ENCODE results near the gene MAMLD1.

Gene MAMLD1

GRCh38 chrX:150489359-150490015, 126.4 kb downstream of the MAMLD1 start:
- no peak overlapping the region for H3K4me3 ChIP-seq (ENCODE audit: insufficient read depth in 1 of 2, low read depth in 1 of 2, low read length in 2 of 2)
- 96% methylated on average over 4 of the region's 6 CpGs for WGBS

GRCh38 chrX:150495496-150495895, 132.4 kb downstream of the MAMLD1 start:
- H2BK15ac ChIP-seq (ENCODE audit: low read depth, poor library complexity, severe bottlenecking) = no peak overlapping the region
- no peak overlapping the region for H2AFZ ChIP-seq (ENCODE audit: low read depth, low read length)
- H3K27me3 ChIP-seq (ENCODE audit: control insufficient read depth in 1 of 2, insufficient read depth in 1 of 2, low read length in 2 of 2) = peaks cover 0 to 5% of the 10 kb centered on the region in 2 experiments
- no peak overlapping the region for H2AK5ac ChIP-seq (ENCODE audit: low read length, severe bottlenecking)
- H4K91ac ChIP-seq (ENCODE audit: low read length) = no peak overlapping the region
- no peak overlapping the region for H2BK5ac ChIP-seq (ENCODE audit: low read depth, low read length, poor library complexity, severe bottlenecking)
- no peak overlapping the region for H3K4me2 ChIP-seq (ENCODE audit: low read length, poor library complexity, severe bottlenecking)
- H3K9ac ChIP-seq (ENCODE audit: low read length) = no peak overlapping the region
- no peak overlapping the region for H2BK12ac ChIP-seq (ENCODE audit: low read length in 2 of 2)
- no peaks in the 10 kb centered on the region for H3K9me3 ChIP-seq (ENCODE audit: control insufficient read depth, low read length)
- no peak overlapping the region for H4K8ac ChIP-seq (ENCODE audit: low read length)
- no peak overlapping the region for H3K23ac ChIP-seq (ENCODE audit: low read length in 2 of 2)
- 100% methylated on average over 1 of the region's 4 CpGs for WGBS
- no peak for DNase-seq
- H3K36me3 ChIP-seq (ENCODE audit: control insufficient read depth in 1 of 2, insufficient read depth in 2 of 2, low read depth in 1 of 2, low read length in 2 of 2) = no peaks in the 10 kb centered on the region
- H3K18ac ChIP-seq (ENCODE audit: low read depth in 1 of 2, low read length in 2 of 2) = no peak overlapping the region
- H3K79me1 ChIP-seq (replicated peaks; ENCODE audit: low read length, poor library complexity, severe bottlenecking) = no peaks in the 10 kb centered on the region
- no peak overlapping the region for H3K4me3 ChIP-seq (ENCODE audit: insufficient read depth in 1 of 2, low read depth in 1 of 2, low read length in 2 of 2)
- H2BK120ac ChIP-seq (ENCODE audit: low read depth, low read length) = no peak overlapping the region
- no peak overlapping the region for H3K27ac ChIP-seq (ENCODE audit: low read length, poor library complexity, severe bottlenecking)
- H3K14ac ChIP-seq (ENCODE audit: low read length in 2 of 2) = no peak overlapping the region
- H3K4ac ChIP-seq (ENCODE audit: low read depth in 1 of 2, low read length in 2 of 2) = no peak overlapping the region
- no peaks in the 10 kb centered on the region for H3K4me1 ChIP-seq (ENCODE audit: control insufficient read depth, insufficient read depth, low read depth, low read length)

More at GRCh38 chrX:150489359-150490015, 126.4 kb downstream of the MAMLD1 start:
- H2AFZ ChIP-seq (ENCODE audit: low read depth, low read length) = no peak overlapping the region
- H3K4me1 ChIP-seq (ENCODE audit: control insufficient read depth, insufficient read depth, low read depth, low read length) = peaks cover 3% of the 10 kb centered on the region
- no peak overlapping the region for H3K4me2 ChIP-seq (ENCODE audit: low read length, poor library complexity, severe bottlenecking)
- no peak overlapping the region for H2BK15ac ChIP-seq (ENCODE audit: low read depth, poor library complexity, severe bottlenecking)
- H3K79me1 ChIP-seq (replicated peaks; ENCODE audit: low read length, poor library complexity, severe bottlenecking) = peaks cover 4% of the 10 kb centered on the region
- no peak overlapping the region for H3K9ac ChIP-seq (ENCODE audit: low read length)
- no peak for DNase-seq
- peaks cover 0 to 17% of the 10 kb centered on the region in 2 experiments for H3K27me3 ChIP-seq (ENCODE audit: control insufficient read depth in 1 of 2, insufficient read depth in 1 of 2, low read length in 2 of 2)
- no peak overlapping the region for H2BK5ac ChIP-seq (ENCODE audit: low read depth, low read length, poor library complexity, severe bottlenecking)
- peaks cover 2% of the 10 kb centered on the region for H3K9me3 ChIP-seq (ENCODE audit: control insufficient read depth, low read length)
- H4K8ac ChIP-seq (ENCODE audit: low read length) = no peak overlapping the region
- no peaks in the 10 kb centered on the region for H3K36me3 ChIP-seq (ENCODE audit: control insufficient read depth in 1 of 2, insufficient read depth in 2 of 2, low read depth in 1 of 2, low read length in 2 of 2)
- H3K14ac ChIP-seq (ENCODE audit: low read length in 2 of 2) = no peak overlapping the region
- H2BK12ac ChIP-seq (ENCODE audit: low read length in 2 of 2) = no peak overlapping the region
- peak overlapping the region; percentile 56 for H3K27ac ChIP-seq (ENCODE audit: low read length, poor library complexity, severe bottlenecking)
- no peak overlapping the region for H2BK120ac ChIP-seq (ENCODE audit: low read depth, low read length)
- H3K4ac ChIP-seq (ENCODE audit: low read depth in 1 of 2, low read length in 2 of 2) = no peak overlapping the region
- no peak overlapping the region for H3K23ac ChIP-seq (ENCODE audit: low read length in 2 of 2)
- H2AK5ac ChIP-seq (ENCODE audit: low read length, severe bottlenecking) = peak overlapping the region; percentile 75
- no peak overlapping the region for H3K18ac ChIP-seq (ENCODE audit: low read depth in 1 of 2, low read length in 2 of 2)
- H4K91ac ChIP-seq (ENCODE audit: low read length) = no peak overlapping the region

- Histone ChIP-seq H3K27me3 (ENCODE audit: control insufficient read depth in 1 of 2, insufficient read depth in 1 of 2, low read length in 2 of 2) (peaks cover 0 to 6% of the 10 kb centered on the region in 2 experiments), H3K23ac (ENCODE audit: low read length in 2 of 2) (no peak overlapping the region), H3K4me3 (ENCODE audit: insufficient read depth in 1 of 2, low read depth in 1 of 2, low read length in 2 of 2) (no peak overlapping the region), H3K18ac (ENCODE audit: low read depth in 1 of 2, low read length in 2 of 2) (no peak overlapping the region), H3K14ac (ENCODE audit: low read length in 2 of 2) (no peak overlapping the region), H3K36me3 (ENCODE audit: control insufficient read depth in 1 of 2, insufficient read depth in 2 of 2, low read depth in 1 of 2, low read length in 2 of 2) (no peaks in the 10 kb centered on the region), H3K4me2 (ENCODE audit: low read length, poor library complexity, severe bottlenecking) (no peak overlapping the region), H4K8ac (ENCODE audit: low read length) (no peak overlapping the region), H3K9ac (ENCODE audit: low read length) (no peak overlapping the region), H4K91ac (ENCODE audit: low read length) (no peak overlapping the region), H2BK5ac (ENCODE audit: low read depth, low read length, poor library complexity, severe bottlenecking) (no peak overlapping the region), H3K79me1 (replicated peaks; ENCODE audit: low read length, poor library complexity, severe bottlenecking) (no peaks in the 10 kb centered on the region), H3K4ac (ENCODE audit: low read depth in 1 of 2, low read length in 2 of 2) (no peak overlapping the region), H3K4me1 (ENCODE audit: control insufficient read depth, insufficient read depth, low read depth, low read length) (peaks cover 5% of the 10 kb centered on the region), H2AK5ac (ENCODE audit: low read length, severe bottlenecking) (no peak overlapping the region), H3K9me3 (ENCODE audit: control insufficient read depth, low read length) (no peaks in the 10 kb centered on the region), H3K27ac (ENCODE audit: low read length, poor library complexity, severe bottlenecking) (peak overlapping the region; percentile 79), H2AFZ (ENCODE audit: low read depth, low read length) (no peak overlapping the region), H2BK12ac (ENCODE audit: low read length in 2 of 2) (no peak overlapping the region), H2BK15ac (ENCODE audit: low read depth, poor library complexity, severe bottlenecking) (no peak overlapping the region), H2BK120ac (ENCODE audit: low read depth, low read length) (no peak overlapping the region)
- no peak for DNase-seq
- 100% methylated on average over 1 of the region's 3 CpGs for WGBS
Observed at GRCh38 chrX:150499240-150499639, 136.1 kb downstream of the MAMLD1 start.

GRCh38 chrX:150502091-150502490, 139.0 kb downstream of the MAMLD1 start:
- no peak overlapping the region for H2BK15ac ChIP-seq (ENCODE audit: low read depth, poor library complexity, severe bottlenecking)
- no peak overlapping the region for H3K14ac ChIP-seq (ENCODE audit: low read length in 2 of 2)
- no peak overlapping the region for H3K18ac ChIP-seq (ENCODE audit: low read depth in 1 of 2, low read length in 2 of 2)
- no peak overlapping the region for H2AFZ ChIP-seq (ENCODE audit: low read depth, low read length)
- 89% methylated on average over 3 of the region's 3 CpGs for WGBS
- H3K23ac ChIP-seq (ENCODE audit: low read length in 2 of 2) = no peak overlapping the region
- H3K9ac ChIP-seq (ENCODE audit: low read length) = no peak overlapping the region
- no peaks in the 10 kb centered on the region for H3K79me1 ChIP-seq (replicated peaks; ENCODE audit: low read length, poor library complexity, severe bottlenecking)
- H3K27ac ChIP-seq (ENCODE audit: low read length, poor library complexity, severe bottlenecking) = no peak overlapping the region
- H3K4me3 ChIP-seq (ENCODE audit: insufficient read depth in 1 of 2, low read depth in 1 of 2, low read length in 2 of 2) = no peak overlapping the region
- no peak overlapping the region for H2BK120ac ChIP-seq (ENCODE audit: low read depth, low read length)
- no peak overlapping the region for H4K8ac ChIP-seq (ENCODE audit: low read length)
- no peak overlapping the region for H2AK5ac ChIP-seq (ENCODE audit: low read length, severe bottlenecking)
- no peaks in the 10 kb centered on the region for H3K36me3 ChIP-seq (ENCODE audit: control insufficient read depth in 1 of 2, insufficient read depth in 2 of 2, low read depth in 1 of 2, low read length in 2 of 2)
- H3K4me2 ChIP-seq (ENCODE audit: low read length, poor library complexity, severe bottlenecking) = no peak overlapping the region
- no peak overlapping the region for H2BK5ac ChIP-seq (ENCODE audit: low read depth, low read length, poor library complexity, severe bottlenecking)
- H3K27me3 ChIP-seq (ENCODE audit: control insufficient read depth in 1 of 2, insufficient read depth in 1 of 2, low read length in 2 of 2) = peaks cover 0 to 11% of the 10 kb centered on the region in 2 experiments
- H3K4me1 ChIP-seq (ENCODE audit: control insufficient read depth, insufficient read depth, low read depth, low read length) = peaks cover 8% of the 10 kb centered on the region
- H3K9me3 ChIP-seq (ENCODE audit: control insufficient read depth, low read length) = no peaks in the 10 kb centered on the region
- no peak overlapping the region for H3K4ac ChIP-seq (ENCODE audit: low read depth in 1 of 2, low read length in 2 of 2)
- no peak overlapping the region for H2BK12ac ChIP-seq (ENCODE audit: low read length in 2 of 2)
- no peak for DNase-seq
- no peak overlapping the region for H4K91ac ChIP-seq (ENCODE audit: low read length)
